Calu3 (cell line): ENCODE measurements around the gene PEAK3. TPM values are rescaled to one million over a fixed set of nuclear protein-coding genes. Genes with fewer than 3 reads are reported as not detected.
"Not testable (repeated sequence)": the region's sequence is repeated elsewhere in the genome, so short reads cannot be mapped to it uniquely, and the experiment has no call there.

Experiments
- BruUV-seq: library from RNA; stranded (reverse); fragments of 400-500 nt; replicated peaks from 2 replicates; lab custom pipeline; 2021; lab: Mats Ljungman, UMichigan
- CTCF ChIA-PET: fragments of 300-600 bp; sonication (Branson Sonifier 250); formaldehyde crosslinking; loops from one replicate; lab custom pipeline; 2022; ENCODE audit warnings: antibody characterized with exemption; lab: Charles Lee
- DNase-seq: peaks from one replicate; pipeline ENCODE4 v3.0.0; 2022
- H3K27ac Mint-ChIP-seq: one replicate; pipeline ENCODE4 v1.8.0; 2022; ENCODE audit warnings: mixed read lengths; ENCODE audit not compliant: unreplicated experiment
- H3K27me3 Mint-ChIP-seq: one replicate; pipeline ENCODE4 v1.8.0; 2022; ENCODE audit warnings: mixed read lengths; ENCODE audit not compliant: unreplicated experiment
- H3K36me3 Mint-ChIP-seq: one replicate; pipeline ENCODE4 v1.8.0; 2022; ENCODE audit warnings: mild to moderate bottlenecking, moderate library complexity, mixed read lengths; ENCODE audit not compliant: insufficient read depth, unreplicated experiment
- H3K4me1 Mint-ChIP-seq: one replicate; pipeline ENCODE4 v1.8.0; 2022; ENCODE audit warnings: mild to moderate bottlenecking, low read depth, mixed read lengths; ENCODE audit not compliant: unreplicated experiment
- H3K4me3 Mint-ChIP-seq: one replicate; pipeline ENCODE4 v1.8.0; 2022; ENCODE audit warnings: mild to moderate bottlenecking, low read depth, moderate library complexity, mixed read lengths; ENCODE audit not compliant: unreplicated experiment
- H3K9me3 Mint-ChIP-seq: one replicate; pipeline ENCODE4 v1.8.0; 2022; ENCODE audit warnings: low read depth, mixed read lengths; ENCODE audit not compliant: unreplicated experiment
- CTCF ChIP-seq: fragments of 200-600 bp; IDR thresholded peaks from one replicate; pipeline ENCODE4 v1.8.0; 2022; ENCODE audit warnings: antibody characterized with exemption; ENCODE audit not compliant: unreplicated experiment
- intact Hi-C: fragments of 100-400 bp; cut with micrococcal nuclease; formaldehyde crosslinking; loops from one replicate; pipeline ENCODE4 v1.10.0; 2022; ENCODE audit not compliant: unreplicated experiment
- total RNA-seq: library from RNA; stranded (reverse); gene quantifications from 2 replicates; pipeline ENCODE4 v1.2.3, GENCODE V29; 2022

Gene PEAK3
- total RNA-seq, 1 experiment from 2014 or later = not detected

GRCh38 chr19:2283835-2284507, 2.0 kb upstream of the PEAK3 start:
- Mint-ChIP-seq H3K9me3 (no peaks in the 10 kb centered on the region), H3K27ac (no peak overlapping the region), H3K4me1 (no peaks in the 10 kb centered on the region), H3K4me3 (no peak overlapping the region), H3K27me3 (peaks cover 14% of the 10 kb centered on the region), H3K36me3 (peaks cover 5% of the 10 kb centered on the region)
- no TSS peak for BruUV-seq
- no peak for TF ChIP-seq CTCF
- intact Hi-C loops = no loop called here
- CTCF ChIA-PET = no interaction called here
- DNase-seq = no peak

GRCh38 chr19:2282862-2283237, 875 bp upstream of the PEAK3 start:
- no peak for TF ChIP-seq CTCF
- peaks cover 8% of the 10 kb centered on the region for H3K36me3 Mint-ChIP-seq
- no peaks in the 10 kb centered on the region for H3K4me1 Mint-ChIP-seq
- no TSS peak for BruUV-seq
- CTCF ChIA-PET = no interaction called here
- H3K9me3 Mint-ChIP-seq = no peaks in the 10 kb centered on the region
- H3K27ac Mint-ChIP-seq = no peak overlapping the region
- intact Hi-C loops = no loop called here
- peaks cover 3% of the 10 kb centered on the region for H3K27me3 Mint-ChIP-seq
- no peak for DNase-seq
- no peak overlapping the region for H3K4me3 Mint-ChIP-seq

- H3K27ac Mint-ChIP-seq, H3K9me3 Mint-ChIP-seq, CTCF ChIA-PET, DNase-seq, H3K4me3 Mint-ChIP-seq, BruUV-seq, intact Hi-C loops, H3K4me1 Mint-ChIP-seq, H3K27me3 Mint-ChIP-seq: not testable (repeated sequence)
- peaks cover 17% of the 10 kb centered on the region for H3K36me3 Mint-ChIP-seq
These were observed 512 bp downstream of the PEAK3 start for GRCh38 chr19:2281265-2282061.

- no peak for DNase-seq
- H3K27ac Mint-ChIP-seq = no peak overlapping the region
- TF ChIP-seq CTCF = no peak
- H3K36me3 Mint-ChIP-seq = peaks cover 17% of the 10 kb centered on the region
- no peaks in the 10 kb centered on the region for H3K9me3 Mint-ChIP-seq
- CTCF ChIA-PET = no interaction called here
- BruUV-seq = no TSS peak
- no peaks in the 10 kb centered on the region for H3K4me1 Mint-ChIP-seq
- no peaks in the 10 kb centered on the region for H3K27me3 Mint-ChIP-seq
- intact Hi-C loops = no loop called here
- no peak overlapping the region for H3K4me3 Mint-ChIP-seq
These were observed 1.2 kb downstream of the PEAK3 start for GRCh38 chr19:2280633-2281264.
